HG02970 (cell line): ENCODE data around the gene HRH2.
"Not testable (repeated sequence)": the region's sequence is repeated elsewhere in the genome, so short reads cannot be mapped to it uniquely, and the experiment has no call there.

Experiments used
- ATAC-seq: cut with Tn5 transposase; IDR thresholded peaks from one replicate; pipeline ENCODE4 v1.9.1; 2021; ENCODE audit warnings: mild to moderate bottlenecking, moderate library complexity, moderate number of reproducible peaks; ENCODE audit not compliant: unreplicated experiment, low FRiP score

The HRH2 gene

DNA sequence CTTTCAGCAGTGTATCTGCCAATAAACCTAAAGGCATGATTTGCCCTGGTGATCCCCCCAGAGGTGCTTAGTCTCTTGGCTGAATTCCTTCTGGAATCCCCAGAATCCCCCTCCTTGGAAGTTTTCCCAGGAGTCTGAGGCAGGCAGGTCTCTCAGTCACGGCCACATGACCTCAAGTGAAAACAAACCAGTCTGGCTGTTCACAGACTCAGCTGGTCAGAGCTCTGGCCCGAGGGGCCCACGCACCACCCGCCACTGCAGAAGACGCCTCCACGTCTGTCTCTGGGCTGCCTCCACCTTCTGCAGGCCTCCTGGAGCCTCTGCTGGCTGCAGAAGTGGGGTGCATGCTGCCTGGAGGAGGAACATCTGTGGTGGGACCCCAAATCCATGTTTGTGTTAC, 52.5 kb downstream of the HRH2 start:
- no peak for ATAC-seq

GRCh38 chr5:175711031-175711430, 53.2 kb downstream of the HRH2 start:
- no peak for ATAC-seq

- ATAC-seq = no peak
Measured at GRCh38 chr5:175711472-175712312, 53.8 kb downstream of the HRH2 start.

GRCh38 chr5:175712313-175712680, 54.4 kb downstream of the HRH2 start:
- no peak for ATAC-seq

DNA sequence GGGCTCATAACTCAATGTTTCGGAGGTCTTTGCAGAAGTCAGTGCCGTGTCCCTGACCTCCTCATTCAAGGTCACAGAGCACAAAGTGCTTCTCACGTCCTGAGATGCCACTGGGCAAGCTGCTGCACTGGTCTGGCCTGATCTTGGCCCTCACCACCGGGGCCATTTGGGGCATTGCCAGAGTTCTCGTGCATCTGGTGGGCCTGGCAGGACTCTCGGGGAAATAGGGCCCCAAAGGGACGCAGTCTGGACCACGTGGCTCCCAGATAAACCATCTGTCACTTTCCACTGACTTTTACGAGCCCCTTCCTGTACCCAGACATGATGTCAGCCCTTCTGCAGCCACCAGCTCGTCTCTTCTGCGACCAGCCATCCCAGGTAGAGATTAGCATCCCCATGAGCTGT, 54.8 kb downstream of the HRH2 start:
- no peak for ATAC-seq

GRCh38 chr5:175713930-175714329, 56.1 kb downstream of the HRH2 start:
- ATAC-seq = no peak

DNA sequence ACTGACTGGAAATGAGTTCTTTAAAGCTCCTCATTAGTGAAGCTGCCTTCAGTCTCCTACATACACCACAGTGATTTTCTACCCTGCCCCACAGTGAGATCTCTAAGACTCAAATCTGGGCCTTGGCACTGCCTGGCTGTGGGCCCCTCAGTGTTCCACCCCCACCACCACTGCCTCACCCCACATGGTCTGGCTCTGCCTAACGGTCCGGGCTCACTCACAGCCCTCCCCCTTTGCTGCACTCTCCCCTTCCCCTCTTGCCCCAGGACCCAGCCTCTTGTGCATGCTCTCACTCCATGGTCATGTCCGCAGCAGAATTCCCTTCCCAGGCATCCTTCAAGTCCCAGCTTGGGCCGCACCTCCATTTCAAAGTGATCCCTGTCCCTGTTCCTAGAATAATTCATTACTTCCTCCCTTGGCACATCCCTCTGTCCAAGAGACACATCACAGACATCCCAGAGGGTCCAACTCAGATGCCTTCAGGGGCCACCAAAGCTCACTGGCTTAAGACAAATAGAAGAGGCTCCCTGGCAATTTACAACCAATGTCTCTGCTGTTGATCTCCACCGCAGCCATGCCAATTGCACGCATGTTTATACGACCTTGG, 56.7 kb downstream of the HRH2 start:
- ATAC-seq = no peak

DNA sequence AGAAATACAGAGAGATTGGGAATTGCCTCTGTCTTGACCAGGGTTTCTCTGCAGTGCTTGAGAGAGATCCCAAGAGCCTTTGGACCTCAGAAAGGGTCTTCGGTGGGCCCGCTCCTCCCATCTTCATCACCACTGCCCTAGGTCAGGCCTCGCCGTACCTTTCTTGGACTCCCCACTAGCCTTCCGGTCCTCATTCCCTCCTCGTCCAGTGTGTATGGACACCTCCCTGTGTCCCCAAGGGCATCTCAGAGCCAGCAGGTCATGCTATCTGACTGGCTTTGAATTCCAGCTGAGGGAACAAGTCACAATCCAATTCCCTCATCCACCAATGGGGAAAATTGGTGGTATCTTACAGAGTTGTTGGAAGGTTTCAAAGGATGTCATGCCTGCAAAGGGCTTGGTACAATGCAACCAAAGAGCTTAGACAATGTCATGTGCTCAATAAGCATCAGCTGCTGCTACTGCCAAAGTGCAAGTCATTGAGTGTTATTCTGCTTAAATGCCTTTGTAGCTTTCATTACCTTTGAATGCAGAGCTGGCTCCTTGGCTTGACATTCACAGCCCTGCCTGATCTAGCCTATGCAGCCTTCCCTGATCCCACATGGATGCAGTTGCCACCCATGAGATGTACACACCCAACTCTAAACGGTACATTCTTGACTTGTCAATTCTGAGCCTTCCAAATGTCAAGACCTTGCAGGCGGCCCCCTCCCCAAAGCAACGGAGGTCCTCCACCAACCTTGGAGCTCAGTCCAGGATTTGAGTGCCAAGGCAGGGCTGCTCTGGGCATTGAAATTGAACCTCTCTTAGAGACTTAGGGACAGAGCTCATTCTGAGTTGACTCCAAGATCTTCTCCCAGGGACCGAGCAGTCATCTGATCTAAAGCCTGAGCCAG, 58.0 kb downstream of the HRH2 start:
- no peak for ATAC-seq

GRCh38 chr5:175717837-175718236, 60.0 kb downstream of the HRH2 start:
- no peak for ATAC-seq

DNA sequence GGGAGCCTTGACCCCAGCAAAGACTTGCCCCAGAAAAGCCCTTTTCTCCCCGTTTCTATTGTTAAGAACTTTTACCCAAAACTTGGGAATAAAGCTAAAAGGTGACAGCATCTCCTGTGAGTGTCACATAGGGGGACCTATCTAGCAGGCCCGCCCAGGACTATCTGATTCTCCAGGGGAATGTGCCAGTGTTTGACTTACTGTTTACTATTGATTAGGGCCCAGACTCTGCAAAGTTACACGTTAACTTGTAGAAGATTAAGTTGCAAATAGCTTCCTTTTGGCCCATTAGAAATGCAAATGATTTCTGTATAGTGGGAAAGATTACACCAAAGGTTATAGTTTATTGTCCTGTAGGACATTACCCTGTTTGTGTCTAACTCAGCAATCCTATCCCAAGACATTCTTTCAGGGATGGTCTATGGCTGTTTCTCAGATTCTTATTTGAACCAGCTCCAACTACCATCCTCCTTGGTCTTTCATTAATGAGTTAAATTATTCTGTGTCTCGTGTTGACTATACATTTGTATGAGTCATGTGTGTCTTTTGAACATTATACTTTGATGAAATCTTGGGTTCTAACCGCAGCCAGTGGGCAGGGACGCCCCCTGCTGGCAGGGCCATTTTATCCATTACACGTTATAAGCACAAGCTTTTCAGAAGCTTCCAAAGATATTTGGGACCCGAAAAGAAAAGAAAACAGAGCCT, 60.7 kb downstream of the HRH2 start:
- ATAC-seq = no peak

DNA sequence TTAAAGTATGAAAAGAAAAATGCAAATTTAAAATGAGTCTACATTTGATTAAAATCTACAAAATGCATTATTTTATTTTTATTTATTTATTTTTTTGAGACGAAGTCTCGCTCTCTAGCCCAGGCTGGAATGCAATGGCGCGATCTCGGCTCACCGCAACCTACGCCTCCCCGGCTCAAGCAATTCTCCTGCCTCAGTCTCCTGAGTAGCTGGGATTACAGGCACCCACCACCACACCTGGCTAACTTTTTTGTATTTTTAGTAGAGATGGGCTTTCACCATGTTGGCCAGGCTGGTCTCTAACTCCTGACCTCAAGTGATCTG, 61.2 kb downstream of the HRH2 start:
- not testable (repeated sequence) for ATAC-seq

DNA sequence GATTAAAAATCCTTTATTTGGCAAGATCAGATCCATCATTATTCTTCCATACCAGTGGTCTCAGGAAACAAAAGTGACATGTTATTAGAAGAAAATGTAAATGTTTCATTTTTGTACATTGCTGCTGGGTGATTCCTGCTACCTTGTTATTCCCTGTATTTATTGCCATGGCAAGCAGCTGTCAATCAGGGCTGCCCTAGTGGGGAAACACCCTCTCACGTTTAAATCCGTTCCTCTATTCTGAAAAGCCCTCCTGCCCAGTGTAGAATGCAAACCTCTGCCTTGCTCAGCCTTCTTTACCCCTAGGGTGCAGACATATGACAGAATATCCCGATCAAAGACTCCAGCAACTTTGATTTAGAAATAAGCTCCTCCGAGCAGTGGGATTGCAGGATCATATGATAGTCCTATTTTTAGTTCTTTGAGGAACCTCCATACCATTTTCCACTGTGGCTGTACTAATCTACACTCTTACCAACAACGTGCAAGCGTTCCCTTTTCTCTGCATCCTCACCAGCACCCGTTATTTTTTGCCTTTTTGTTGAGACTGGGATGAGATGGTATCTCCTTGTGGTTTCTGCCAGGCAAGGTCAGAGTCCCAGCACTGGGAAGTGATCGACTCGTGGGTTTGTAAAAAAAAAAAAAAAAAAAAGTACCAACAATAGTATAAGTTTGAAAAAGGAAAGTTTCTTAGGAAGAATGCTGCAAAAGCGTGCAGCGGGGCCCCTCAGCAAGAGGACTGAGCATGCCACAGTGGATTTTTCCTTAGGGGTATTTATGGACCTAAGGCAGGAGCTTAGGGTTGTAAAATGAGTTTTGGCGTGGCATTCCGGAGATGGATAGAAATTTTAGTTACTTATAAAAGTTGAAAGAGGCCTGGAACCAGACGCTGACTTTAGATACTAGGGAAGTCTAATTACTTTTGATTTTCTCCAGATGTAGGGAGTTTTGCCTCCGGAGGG, 66.7 kb downstream of the HRH2 start:
- ATAC-seq = no peak

DNA sequence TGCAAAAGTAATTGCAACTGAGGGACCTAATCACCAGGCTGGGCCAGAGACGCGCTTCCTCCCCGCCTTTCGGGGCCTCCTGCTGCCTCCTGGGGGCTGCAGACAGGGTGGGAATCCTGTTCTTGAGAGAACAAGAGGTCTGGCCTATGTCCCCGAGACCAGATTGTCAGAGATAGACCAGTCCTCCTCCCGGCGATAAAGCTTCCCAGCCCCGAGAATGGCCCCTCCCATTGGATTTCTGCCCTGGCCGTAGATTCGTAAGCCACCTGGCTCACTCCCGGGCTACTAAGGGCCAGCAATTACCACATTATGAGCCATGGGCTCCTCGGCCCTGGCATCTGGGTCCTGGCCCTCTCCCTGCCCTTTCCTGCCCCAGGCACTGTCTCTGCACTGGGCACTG, 70.4 kb downstream of the HRH2 start:
- ATAC-seq = no peak

- ATAC-seq = no peak
Measured at GRCh38 chr5:175728885-175729828, 71.3 kb downstream of the HRH2 start.

DNA sequence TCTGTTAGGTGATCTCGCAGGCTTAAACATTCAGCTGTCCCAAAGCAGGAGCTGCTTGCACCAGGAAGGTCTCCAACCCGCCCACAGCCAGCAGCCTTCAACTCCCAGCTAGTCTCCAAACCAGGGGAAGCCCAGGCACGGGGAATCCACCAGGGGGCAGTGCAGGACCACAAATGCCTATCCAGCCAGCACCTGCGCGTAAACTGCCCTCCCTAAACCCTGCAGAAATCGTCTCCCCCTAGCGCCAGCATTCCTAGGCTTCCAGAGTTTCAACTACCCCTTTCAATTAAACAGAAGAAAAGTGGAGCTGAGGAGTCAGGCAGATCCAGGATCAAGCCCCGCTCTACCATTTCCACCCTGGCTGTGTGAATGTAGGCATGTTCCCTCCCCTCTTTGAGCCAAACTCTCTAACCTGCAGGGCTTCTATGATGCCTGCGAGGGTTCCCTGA, 72.0 kb downstream of the HRH2 start:
- no peak for ATAC-seq

- ATAC-seq = no peak
Measured at GRCh38 chr5:175731172-175731571, 73.3 kb downstream of the HRH2 start.

DNA sequence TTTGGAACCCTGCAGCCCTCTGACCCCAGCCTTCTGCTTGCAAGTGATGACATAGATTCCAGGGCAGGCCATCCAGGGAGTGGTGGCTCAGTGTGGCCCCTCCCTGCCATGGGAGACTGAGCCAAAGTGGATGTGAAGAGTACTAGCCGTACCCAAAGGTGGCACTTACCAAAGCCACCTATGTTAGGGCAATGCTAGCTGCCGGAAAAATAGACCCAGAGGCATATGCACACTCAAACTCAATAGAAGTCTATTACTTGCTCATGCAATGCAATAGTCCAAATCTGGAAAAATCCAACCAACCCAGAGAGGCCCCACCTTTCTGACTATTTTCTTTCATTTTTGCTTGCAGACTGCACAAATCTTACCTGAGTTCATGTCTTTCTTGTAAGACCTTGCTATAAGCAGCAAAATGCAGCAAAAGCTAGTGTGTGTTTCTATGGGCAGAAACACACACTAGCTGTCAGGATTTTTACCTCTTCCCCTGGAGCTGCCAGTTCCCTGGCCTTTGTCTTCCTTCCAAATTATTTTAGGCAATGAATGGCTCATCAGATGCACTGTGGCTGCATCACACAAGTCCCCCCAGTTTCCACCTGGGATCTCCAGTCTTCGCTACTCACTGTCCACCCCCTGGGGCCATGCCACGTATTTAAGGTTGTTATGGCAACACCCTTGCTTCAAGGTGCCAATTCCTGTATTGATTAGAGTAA, 74.0 kb downstream of the HRH2 start:
- no peak for ATAC-seq

GRCh38 chr5:175733017-175733416, 75.1 kb downstream of the HRH2 start:
- ATAC-seq = no peak
